Natural killer cell (primary cell): ENCODE results near the gene KANSL2. TPM values are rescaled to one million over a fixed set of nuclear protein-coding genes. Genes with fewer than 3 reads are reported as not detected.

Experiments used
- ATAC-seq, 3 donors: fragments of 150-1000 bp in 2 of 3; fragments of 200-7000 bp in 1 of 3; cut with Tn5 transposase; 1 replicate in 1 of 3; 2 replicates in 2 of 3; pipeline ENCODE4 v1.10.0; 2021; ENCODE audit warnings: mild to moderate bottlenecking in 2 of 3, moderate library complexity in 2 of 3
- DNase-seq, 2 donors: peaks; one replicate each; pipeline versions ENCODE4 v3.0.0 to v3.0.0-alpha.2; 2013 to 2021; ENCODE audit warnings: mixed read lengths in 1 of 2
- H3K27ac ChIP-seq: one replicate; pipeline ENCODE4 v1.5.1; 2013; ENCODE audit warnings: mild to moderate bottlenecking, low read length
- H3K27me3 ChIP-seq: one replicate; pipeline ENCODE4 v1.6.1; 2013; ENCODE audit warnings: low read length; ENCODE audit not compliant: control insufficient read depth, insufficient read depth
- H3K36me3 ChIP-seq: one replicate; pipeline ENCODE4 v1.6.1; 2013; ENCODE audit warnings: low read length; ENCODE audit not compliant: control insufficient read depth, insufficient read depth
- H3K4me1 ChIP-seq: one replicate; pipeline ENCODE4 v1.6.1; 2013; ENCODE audit warnings: low read length; ENCODE audit not compliant: control insufficient read depth, insufficient read depth
- H3K4me3 ChIP-seq: one replicate; pipeline ENCODE4 v1.5.1; 2013; ENCODE audit warnings: low read length
- H3K9me3 ChIP-seq: one replicate; pipeline ENCODE4 v1.6.1; 2013; ENCODE audit warnings: low read length; ENCODE audit not compliant: control insufficient read depth, insufficient read depth
- H3K27ac Mint-ChIP-seq, 2 donors: one replicate each; pipeline ENCODE4 v1.8.0; 2022; ENCODE audit warnings: mild to moderate bottlenecking in 2 of 2, mixed read lengths in 2 of 2, moderate library complexity in 1 of 2
- H3K27me3 Mint-ChIP-seq, 2 donors: one replicate each; pipeline ENCODE4 v1.8.0; 2022; ENCODE audit warnings: low read depth in 2 of 2, mixed read lengths in 2 of 2
- H3K36me3 Mint-ChIP-seq: one replicate; pipeline ENCODE4 v1.8.0; 2022; ENCODE audit warnings: mixed read lengths
- H3K4me1 Mint-ChIP-seq, 2 donors: one replicate each; pipeline ENCODE4 v1.8.0; 2022; ENCODE audit warnings: mixed read lengths in 2 of 2
- H3K4me3 Mint-ChIP-seq: one replicate; pipeline ENCODE4 v1.8.0; 2022; ENCODE audit warnings: mild to moderate bottlenecking, moderate library complexity, mixed read lengths
- H3K9me3 Mint-ChIP-seq, 2 donors: one replicate each; pipeline ENCODE4 v1.8.0; 2022; ENCODE audit warnings: mixed read lengths in 2 of 2
- CTCF ChIP-seq: fragments of 200-600 bp; IDR thresholded peaks from one replicate; pipeline ENCODE4 v1.8.0; 2022; ENCODE audit warnings: antibody characterized with exemption
- WGBS: methylation state at CpG from one replicate; pipeline ENCODE4 v1.1.7; 2013; ENCODE audit warnings: missing lambda C conversion rate; ENCODE audit not compliant: insufficient coverage; 5-methylcytosine and 5-hydroxymethylcytosine counted together
- intact Hi-C: fragments of 100-400 bp; cut with micrococcal nuclease; formaldehyde crosslinking; loops from one replicate; pipeline ENCODE4 v1.14.2; 2022
- total RNA-seq, 4 donors: library from RNA; stranded (reverse); fragments of 120-200 nt in 1 of 4; gene quantifications; one replicate each; pipeline versions ENCODE4 v1.2.3 to v1.2.4, GENCODE V29; 2013 to 2022

The KANSL2 gene
- total RNA-seq, 3 donors from 2014 or later (not counting 1 experiment from before 2014, with no cell fraction given), result 103 to 132 (median 125) TPM

- no peaks in the 10 kb centered on the region for H3K27me3 ChIP-seq
- H3K4me1 ChIP-seq, result peaks cover 29% of the 10 kb centered on the region
- peaks cover 0 to 5% of the 10 kb centered on the region in 2 donors for H3K27me3 Mint-ChIP-seq
- peak overlapping the region; percentile 94 to 99 for H3K27ac Mint-ChIP-seq
- H3K36me3 Mint-ChIP-seq, result peaks cover 10% of the 10 kb centered on the region
- intact Hi-C loops, result loop anchor here (5.0 kb wide), 1 partner anchor 1010 kb away; the partner anchor contains the start of gene RPAP3
- WGBS, result 4% methylated on average over 17 of the region's 21 CpGs
- H3K9me3 Mint-ChIP-seq, result peaks cover 2 to 7% of the 10 kb centered on the region in 2 donors
- H3K4me1 Mint-ChIP-seq, result peaks cover 38 to 40% of the 10 kb centered on the region in 2 donors
- no peak for TF ChIP-seq CTCF
- H3K27ac ChIP-seq, result peak overlapping the region; percentile 84
- peak in 1 of 2 donors; percentile 51 for DNase-seq
- ATAC-seq, result no peak
- H3K36me3 ChIP-seq, result peaks cover 17% of the 10 kb centered on the region
- peaks cover 8% of the 10 kb centered on the region for H3K9me3 ChIP-seq
- H3K4me3 Mint-ChIP-seq, result peak overlapping the region; percentile 95
- peak overlapping the region; percentile 56 for H3K4me3 ChIP-seq
These were observed 35.2 kb upstream of the KANSL2 start for GRCh38 chr12:48717252-48717695.

- WGBS, result under 1% methylated on average over 61 of the region's 61 CpGs
- peaks cover 2 to 7% of the 10 kb centered on the region in 2 donors for H3K9me3 Mint-ChIP-seq
- peak within 1 kb of the TSS; percentile 69 for H3K4me3 ChIP-seq
- peaks cover 8% of the 10 kb centered on the region for H3K9me3 ChIP-seq
- TF ChIP-seq CTCF, result peak; percentile 12
- no peaks in the 10 kb centered on the region for H3K27me3 ChIP-seq
- H3K4me1 ChIP-seq, result peaks cover 29% of the 10 kb centered on the region
- ATAC-seq, result peak; percentile 87 to 95 (median 88)
- peaks cover 38 to 40% of the 10 kb centered on the region in 2 donors for H3K4me1 Mint-ChIP-seq
- H3K27me3 Mint-ChIP-seq, result peaks cover 0 to 5% of the 10 kb centered on the region in 2 donors
- peak within 1 kb of the TSS; percentile 95 for H3K4me3 Mint-ChIP-seq
- DNase-seq, result peak; percentile 97 to 100
- peaks cover 20% of the 10 kb centered on the region for H3K36me3 ChIP-seq
- intact Hi-C loops, result loop anchor here (1.0 to 5.0 kb wide), 2 partner anchors 34 to 1009 kb away; partner anchors contain the start of genes KANSL2 and RPAP3
- peak within 1 kb of the TSS; percentile 93 for H3K27ac ChIP-seq
- H3K36me3 Mint-ChIP-seq, result peaks cover 10% of the 10 kb centered on the region
- peak within 1 kb of the TSS; percentile 94 to 99 for H3K27ac Mint-ChIP-seq
These were observed 34.6 kb upstream of the KANSL2 start, which contains the start of gene CCNT1 for GRCh38 chr12:48716493-48717251. CCNT1 (minus strand) TSS chr12:48716707; CDS start chr12:48716675, 32 bp downstream.

- Mint-ChIP-seq H3K36me3 (peaks cover 10% of the 10 kb centered on the region), H3K27ac (peak overlapping the region; percentile 94 to 99), H3K4me3 (peak overlapping the region; percentile 95), H3K27me3 (peaks cover 0 to 5% of the 10 kb centered on the region in 2 donors), H3K9me3 (peaks cover 2 to 7% of the 10 kb centered on the region in 2 donors), H3K4me1 (peaks cover 38 to 40% of the 10 kb centered on the region in 2 donors)
- H3K36me3 ChIP-seq, result peaks cover 24% of the 10 kb centered on the region
- H3K4me3 ChIP-seq, result peak overlapping the region; percentile 69
- peak overlapping the region; percentile 93 for H3K27ac ChIP-seq
- TF ChIP-seq CTCF, result no peak
- peaks cover 29% of the 10 kb centered on the region for H3K4me1 ChIP-seq
- DNase-seq, result no peak
- intact Hi-C loops, result loop anchor here (1.0 to 5.0 kb wide), 2 partner anchors 34 to 1009 kb away; partner anchors contain the start of genes KANSL2 and RPAP3
- peaks cover 8% of the 10 kb centered on the region for H3K9me3 ChIP-seq
- no peaks in the 10 kb centered on the region for H3K27me3 ChIP-seq
- ATAC-seq, result no peak
- WGBS, result under 1% methylated on average over 17 of the region's 17 CpGs
These were observed 34.1 kb upstream of the KANSL2 start for GRCh38 chr12:48716168-48716492.
